GM19025 (cell line): ENCODE data around the gene PIGC.

Experiments used
- ATAC-seq: cut with Tn5 transposase; IDR thresholded peaks from one replicate; pipeline ENCODE4 v1.9.1; 2021; ENCODE audit warnings: mild to moderate bottlenecking, low read depth, moderate library complexity; ENCODE audit not compliant: unreplicated experiment

The PIGC gene

GRCh38 chr1:172400722-172401105 lies 43.2 kb downstream of the PIGC start:
- ATAC-seq, result no peak

- ATAC-seq, result no peak
These were observed 43.8 kb downstream of the PIGC start for GRCh38 chr1:172399756-172400721.

- no peak for ATAC-seq
These were observed 44.7 kb downstream of the PIGC start for GRCh38 chr1:172398970-172399755.

DNA sequence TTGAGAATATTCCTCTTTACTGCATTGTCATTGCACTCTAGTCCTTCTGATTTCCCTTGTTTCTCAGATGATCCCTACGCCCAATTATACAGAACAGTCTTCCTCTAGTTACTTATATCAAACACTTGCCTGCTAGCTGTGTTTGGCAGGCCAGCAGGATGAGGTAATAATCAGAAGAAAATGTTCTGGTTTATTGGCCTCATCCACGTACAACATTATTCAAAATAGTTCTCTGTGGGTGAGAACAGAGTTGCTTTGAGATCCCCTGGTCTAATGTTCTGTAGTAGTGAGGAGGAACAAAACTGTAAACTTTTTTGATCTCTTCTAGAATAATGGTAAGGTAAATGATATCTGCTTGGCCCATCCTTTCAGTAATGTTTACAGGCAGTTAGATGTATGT lies 45.7 kb downstream of the PIGC start:
- no peak for ATAC-seq

GRCh38 chr1:172397633-172398032 lies 46.2 kb downstream of the PIGC start:
- no peak for ATAC-seq

- ATAC-seq, result no peak
These were observed 46.6 kb downstream of the PIGC start for GRCh38 chr1:172397221-172397620.

DNA sequence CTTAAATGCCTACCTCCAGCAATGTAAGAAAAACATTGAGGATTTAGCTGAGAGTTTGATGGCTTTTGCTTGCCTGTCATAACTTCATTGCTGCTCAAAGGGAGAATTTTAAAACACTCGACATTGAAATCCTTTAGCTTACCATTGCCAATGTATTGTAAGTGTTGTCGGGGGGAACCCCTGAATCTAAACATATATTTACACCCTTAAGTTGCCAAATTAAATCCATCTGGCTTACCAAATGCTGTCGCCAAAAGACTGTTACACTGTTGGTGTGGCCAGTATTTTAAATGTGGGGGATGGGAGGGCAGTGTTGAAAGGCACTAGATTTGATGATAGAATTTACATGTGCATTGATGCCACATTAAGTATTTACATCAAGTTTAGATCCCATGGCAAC lies 48.3 kb downstream of the PIGC start:
- ATAC-seq, result no peak

- no peak for ATAC-seq
These were observed 49.1 kb downstream of the PIGC start for GRCh38 chr1:172394811-172395210.

DNA sequence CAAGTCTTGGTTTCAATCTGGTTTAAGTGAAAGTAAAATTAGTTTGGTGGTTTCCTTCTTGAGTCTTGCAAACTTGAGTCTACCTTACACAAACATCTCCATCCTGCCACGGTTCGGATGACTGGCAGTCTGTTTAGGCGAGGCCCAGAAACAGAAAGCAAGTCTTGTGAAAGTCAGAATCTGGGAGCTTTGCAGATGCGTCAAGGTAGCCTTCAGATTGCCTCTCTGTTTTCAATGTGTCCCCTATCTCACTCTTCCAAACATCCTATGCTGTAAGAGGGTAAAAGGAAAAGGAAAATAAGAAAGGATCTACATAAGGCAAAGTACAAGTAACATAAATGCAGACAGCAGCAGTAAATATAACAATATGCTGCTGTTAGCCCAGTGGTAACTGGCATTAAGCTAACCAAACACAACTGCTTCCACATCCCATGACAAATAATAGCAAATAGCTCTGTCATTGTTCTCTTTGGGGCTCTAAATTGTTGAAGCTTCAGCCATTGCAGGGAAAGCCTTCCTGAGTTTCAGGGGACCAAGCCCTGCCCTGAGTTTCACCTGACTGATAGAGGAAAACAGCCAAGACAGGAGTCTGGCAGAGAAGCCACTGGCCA lies 49.6 kb downstream of the PIGC start:
- peak; percentile 89 for ATAC-seq

GRCh38 chr1:172393354-172393753 lies 50.5 kb downstream of the PIGC start:
- ATAC-seq, result no peak

DNA sequence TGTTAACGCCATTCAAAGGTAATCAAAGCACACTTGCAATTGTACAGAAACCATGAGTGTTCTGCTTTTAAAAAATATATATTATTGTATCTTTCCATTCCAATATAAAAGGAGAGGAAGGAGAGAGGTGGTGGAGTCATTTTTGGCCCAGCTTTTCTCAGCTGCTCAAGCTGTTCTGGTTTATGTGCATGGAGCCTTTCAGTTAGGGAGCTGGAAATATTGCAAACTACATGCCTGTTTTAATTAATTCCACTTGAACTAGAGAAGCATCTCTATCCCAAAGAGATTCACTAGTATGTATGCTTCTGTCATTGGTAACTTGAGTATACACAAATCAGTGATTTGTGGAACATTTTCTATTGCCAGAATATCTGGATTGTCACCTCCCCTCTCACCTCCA lies 51.9 kb downstream of the PIGC start:
- no peak for ATAC-seq
